Cardiac ventricle fibroblast (primary cell): ENCODE measurements around the gene ENO3. TPM values are rescaled to one million over a fixed set of nuclear protein-coding genes. Genes with fewer than 3 reads are reported as not detected.

Experiments
- total RNA-seq: library from RNA; depleted of rRNA; stranded (reverse); fragments of >200 nt; gene quantifications from 2 replicates; pipeline ENCODE4 v1.2.3, GENCODE V29; 2015

Gene ENO3
- total RNA-seq: 1.00 and 8.8 TPM in 2 replicates

GRCh38 chr17:4950746-4951204 lies at the start of gene ENO3:
TSS of gene ENO3 (plus strand) at chr17:4951119. CDS start at chr17:4951830, 711 bp downstream.

GRCh38 chr17:4903051-4903818 lies 47.7 kb upstream of the ENO3 start, which contains the start of gene CHRNE:
TSS of gene CHRNE (minus strand) at chr17:4903098. CDS start at chr17:4903063, 35 bp downstream.

GRCh38 chr17:4931963-4932362 lies 19.0 kb upstream of the ENO3 start, which contains the start of gene GP1BA:
TSS of gene GP1BA (plus strand) at chr17:4932277. CDS start at chr17:4932605, 328 bp downstream.

DNA sequence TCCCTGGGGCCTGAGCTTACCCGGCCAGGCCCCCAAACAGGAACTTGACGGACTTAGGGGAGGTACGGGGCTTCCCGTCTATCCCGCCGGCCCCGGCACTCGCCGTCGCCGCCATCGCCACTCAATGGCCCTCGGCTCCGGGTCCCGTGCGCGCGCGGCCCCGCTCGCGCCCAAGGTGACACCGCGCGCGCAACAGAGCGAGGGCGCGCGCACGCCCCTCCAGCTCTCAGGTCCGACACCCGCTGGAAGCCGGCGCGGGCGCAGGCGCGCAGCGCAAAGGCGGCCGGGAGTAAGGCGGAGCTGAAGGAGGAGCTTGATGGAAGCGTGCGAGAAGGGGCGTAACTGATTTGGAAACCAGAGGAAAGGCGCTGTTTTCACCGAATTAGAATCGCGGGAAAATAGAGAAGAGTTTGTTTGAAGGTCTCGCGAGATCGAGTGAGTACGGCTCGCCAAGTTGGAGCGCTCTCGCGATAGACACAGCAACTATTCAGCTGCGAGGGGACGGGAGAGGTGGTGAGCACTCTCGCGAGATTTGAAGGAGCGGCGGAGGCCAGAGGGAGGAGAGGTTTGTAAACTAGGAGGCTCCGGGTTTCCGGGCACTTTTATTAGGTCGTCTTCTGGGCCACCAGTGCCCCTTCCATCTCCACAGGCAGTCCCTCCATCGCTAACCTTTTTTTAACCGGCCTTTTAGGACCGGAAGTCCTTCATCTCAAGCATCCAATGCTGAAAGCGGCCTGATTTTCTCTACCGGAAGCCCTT lies 10.9 kb upstream of the ENO3 start, which contains the start of the genes RNF167 and SLC25A11:
TSS of gene RNF167 (plus strand) at position 473 of the 759 bp plus-strand sequence. CDS start 642 bp downstream, outside the sequence.
TSS of gene SLC25A11 (minus strand) at position 251 of the 759 bp plus-strand sequence. CDS start at position 115, 136 bp downstream.

DNA sequence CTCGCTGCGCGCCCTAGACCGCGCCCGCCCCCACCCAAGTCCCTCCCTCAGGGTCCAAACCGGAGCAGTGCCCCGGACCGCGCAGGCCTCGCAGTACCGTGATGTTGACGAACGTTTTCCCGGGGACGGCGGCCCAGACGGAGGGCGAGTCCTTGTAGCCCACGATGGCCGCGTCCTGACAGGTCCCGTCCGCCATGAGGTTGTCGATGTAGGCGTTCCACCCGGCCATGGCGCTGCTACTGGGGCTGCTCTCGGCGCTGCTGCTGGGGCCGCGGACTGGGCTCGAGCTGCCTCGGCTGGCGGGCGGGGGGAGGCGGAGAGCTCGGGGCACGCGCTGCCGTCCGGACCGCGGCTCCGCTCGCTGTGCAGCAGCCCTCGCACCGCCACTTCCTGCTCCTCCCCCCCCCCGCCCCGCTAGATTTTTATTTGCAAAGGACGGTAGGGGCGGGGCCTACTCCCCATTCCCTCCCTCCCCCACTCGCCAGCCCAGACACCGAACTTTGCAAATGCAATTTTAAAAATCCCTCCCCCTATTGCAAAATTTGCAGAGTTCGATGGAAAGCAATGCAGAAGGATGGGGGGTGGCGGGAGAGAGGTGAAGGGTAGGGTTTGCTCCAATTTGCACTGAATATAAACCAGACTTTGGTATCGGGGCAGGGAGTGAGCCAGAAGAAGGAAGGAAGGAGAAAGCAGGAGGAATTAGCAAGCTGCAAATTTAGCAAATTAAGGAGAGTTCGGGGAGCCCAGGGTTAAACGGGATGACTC lies 2.6 kb upstream of the ENO3 start, which contains the start of gene PFN1:
TSS of gene PFN1 (minus strand) at position 365 of the 765 bp plus-strand sequence. CDS start at position 229, 136 bp downstream.

DNA sequence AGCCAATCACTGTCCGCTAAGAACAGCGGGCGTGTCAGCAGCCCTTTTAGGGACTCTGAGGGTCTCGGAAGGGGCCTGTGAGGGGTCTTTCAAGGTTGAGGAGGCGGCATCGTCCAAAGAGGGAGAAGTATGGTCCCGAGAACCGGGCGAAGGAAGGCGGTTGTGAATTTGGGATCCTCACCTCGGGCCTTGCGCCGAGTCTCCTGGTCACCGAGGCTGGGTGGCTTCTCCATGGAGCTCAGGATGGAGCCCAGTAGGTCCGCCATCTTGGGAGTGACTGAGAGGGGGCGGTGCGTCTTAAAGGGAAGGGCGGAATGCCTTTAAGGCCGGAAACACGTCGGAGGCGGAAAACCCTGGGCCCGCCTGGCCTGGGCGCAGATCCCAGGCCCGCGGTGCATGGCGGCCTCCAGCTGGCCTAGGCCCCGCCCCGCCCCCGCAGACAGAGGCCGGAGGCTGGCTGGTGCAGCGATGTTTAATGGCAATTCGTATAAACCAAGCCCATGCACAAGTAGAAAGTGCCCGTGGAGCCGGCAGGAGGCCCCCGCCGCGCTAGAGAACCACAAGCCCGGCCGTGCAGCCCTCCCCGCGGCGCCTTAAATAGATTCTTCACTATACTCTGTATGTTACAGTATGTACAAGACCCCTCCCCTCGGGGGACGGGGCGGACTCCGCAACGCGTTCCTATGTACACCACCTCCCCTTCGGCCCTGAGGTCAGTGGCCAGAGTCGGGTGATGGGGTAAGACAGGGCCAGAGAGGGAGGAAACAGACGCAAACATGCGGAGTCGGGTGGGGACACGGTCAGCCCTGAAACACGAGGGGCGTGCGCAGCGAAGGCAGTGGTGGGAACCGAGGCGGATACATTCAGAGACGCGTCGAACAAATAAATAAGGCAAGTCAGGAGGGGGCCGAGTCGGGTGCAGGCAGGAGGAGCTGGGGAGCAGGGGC lies 16.9 kb downstream of the ENO3 start, which contains the start of gene SPAG7:
TSS of gene SPAG7 (minus strand) at position 279 of the 947 bp plus-strand sequence. CDS start at position 266, 13 bp downstream.

DNA sequence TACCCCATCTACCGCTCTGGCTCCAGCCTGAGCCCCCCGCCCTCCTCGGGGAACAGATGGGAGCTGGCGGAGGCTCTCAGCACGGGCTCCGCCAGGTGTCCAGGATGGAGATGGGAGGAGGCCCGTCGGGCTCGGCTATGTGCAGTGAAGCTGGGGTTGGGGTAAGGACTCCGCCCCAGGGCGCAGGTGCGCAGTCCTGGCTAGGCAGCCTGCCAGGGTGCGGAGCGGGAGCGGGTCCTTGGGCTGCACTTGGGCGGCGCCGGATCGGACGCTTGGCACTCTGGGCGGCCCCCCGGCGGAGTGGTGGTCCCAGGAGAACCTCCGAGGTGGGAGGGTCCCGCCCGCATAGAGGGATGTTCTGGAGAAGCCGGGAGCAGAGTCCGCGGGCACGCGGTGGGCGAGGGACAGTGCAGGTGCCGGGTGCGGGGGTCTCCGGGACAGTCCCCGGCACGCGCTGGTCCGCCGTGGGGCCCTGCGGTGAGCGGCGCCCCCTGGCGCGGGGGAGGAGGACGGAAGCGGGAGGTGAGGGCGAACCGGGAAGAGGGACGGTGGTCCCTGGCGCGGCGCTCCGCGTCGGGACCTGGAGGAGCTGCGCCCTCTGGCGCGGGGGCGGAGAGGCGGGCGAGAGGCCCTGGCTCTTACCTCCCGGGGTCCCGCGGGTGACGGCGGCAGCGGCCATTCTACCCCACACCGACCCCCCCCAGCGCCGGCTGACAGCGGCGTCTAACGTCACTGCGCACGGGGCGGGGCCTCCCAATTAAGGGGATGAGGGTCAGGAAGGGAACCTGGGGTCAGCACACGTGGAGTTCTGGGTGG lies 36.2 kb downstream of the ENO3 start, which contains the start of gene CAMTA2:
TSS of gene CAMTA2 (minus strand) at position 725 of the 816 bp plus-strand sequence. CDS start 1,453 bp downstream, outside the sequence.

DNA sequence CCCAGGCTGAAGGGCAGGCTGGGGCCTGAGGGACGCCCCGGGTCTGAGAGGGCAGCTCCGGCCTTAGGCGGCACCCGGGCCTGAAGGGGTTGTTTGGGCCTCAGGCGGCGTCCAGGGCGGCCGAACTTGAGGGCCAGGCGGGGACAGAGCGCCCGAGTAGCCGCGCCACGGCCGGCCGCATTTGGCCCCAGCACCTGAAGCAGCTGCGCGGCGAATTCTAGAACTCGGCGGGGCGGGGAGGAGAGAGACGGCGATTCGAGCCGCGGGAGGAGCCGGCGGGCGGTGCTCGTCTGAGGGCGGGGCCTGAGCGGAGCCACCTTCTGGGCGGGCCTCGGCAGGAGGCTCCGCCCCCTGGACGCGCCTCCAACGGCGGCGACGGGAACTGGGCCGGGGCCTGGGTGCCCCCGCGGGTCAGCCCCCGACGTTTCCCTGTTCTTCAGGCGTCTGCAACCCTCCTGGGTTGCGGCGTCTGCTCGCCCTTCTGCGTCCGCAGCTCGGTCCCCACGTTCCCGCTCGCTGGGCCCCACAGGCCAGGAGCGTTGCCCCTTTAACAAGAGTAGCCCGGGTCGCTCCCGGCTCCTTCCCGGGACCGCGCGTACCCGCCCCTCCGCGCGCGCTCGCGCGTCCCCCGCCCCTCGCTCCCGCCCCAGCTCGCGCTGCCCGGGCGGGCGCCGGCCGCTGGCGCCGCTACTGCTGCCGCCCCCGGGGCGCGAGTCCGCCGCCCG lies 46.5 kb downstream of the ENO3 start, which contains the start of the genes INCA1 and KIF1C:
TSS of gene INCA1 (minus strand) at position 221 of the 725 bp plus-strand sequence. CDS start 3,085 bp downstream, outside the sequence.
TSS of gene KIF1C (plus strand) at position 649 of the 725 bp plus-strand sequence. CDS start 2,297 bp downstream, outside the sequence.

Other genes starting within 250 kb of the ENO3 start
- gene PELP1, start 247.0 kb upstream of the ENO3 start, total RNA-seq: 20.8 and 25.5 TPM in 2 replicates
- gene ARRB2, start 240.5 kb upstream of the ENO3 start, total RNA-seq: 0.94 and 4.9 TPM in 2 replicates
- gene MED11, start 219.7 kb upstream of the ENO3 start, total RNA-seq: 12.3 and 19.7 TPM in 2 replicates
- 0.44 and 1.4 TPM in 2 replicates for gene ZMYND15, start 211.3 kb upstream of the ENO3 start, total RNA-seq
- gene CXCL16, start 211.2 kb upstream of the ENO3 start, total RNA-seq: 6.5 and 10.0 TPM in 2 replicates
- gene TM4SF5, start 179.2 kb upstream of the ENO3 start, total RNA-seq: not detected in 2 replicates
- 0.94 and 5.2 TPM in 2 replicates for gene VMO1, start 164.8 kb upstream of the ENO3 start, total RNA-seq
- not detected in 2 replicates for gene GLTPD2, start 162.2 kb upstream of the ENO3 start, total RNA-seq
- 84.4 and 101 TPM in 2 replicates for gene PSMB6, start 155.0 kb upstream of the ENO3 start, total RNA-seq
- 24.3 and 25.3 TPM in 2 replicates for gene PLD2, start 144.0 kb upstream of the ENO3 start, total RNA-seq
- 19.1 and 33.9 TPM in 2 replicates for gene MINK1, start 117.8 kb upstream of the ENO3 start, total RNA-seq
- gene C17orf107, start 51.6 kb upstream of the ENO3 start, total RNA-seq: 4.3 and 5.4 TPM in 2 replicates
- gene CHRNE, start 48.0 kb upstream of the ENO3 start, total RNA-seq: 0.31 and 0.54 TPM in 2 replicates
- gene GP1BA, start 18.8 kb upstream of the ENO3 start, total RNA-seq: not detected in 2 replicates
- 33.8 and 39.6 TPM in 2 replicates for gene SLC25A11, start 11.1 kb upstream of the ENO3 start, total RNA-seq
- gene RNF167, start 10.9 kb upstream of the ENO3 start, total RNA-seq: 34.7 and 41.7 TPM in 2 replicates
- 435 and 543 TPM in 2 replicates for gene PFN1, start 2.6 kb upstream of the ENO3 start, total RNA-seq
- gene SPAG7, start 16.7 kb downstream of the ENO3 start, total RNA-seq: 42.2 and 43.9 TPM in 2 replicates
- 11.2 and 16.0 TPM in 2 replicates for gene CAMTA2, start 36.6 kb downstream of the ENO3 start, total RNA-seq
- gene INCA1, start 46.4 kb downstream of the ENO3 start, total RNA-seq: 0.19 and 0.68 TPM in 2 replicates
- 24.5 and 27.6 TPM in 2 replicates for gene KIF1C, start 46.8 kb downstream of the ENO3 start, total RNA-seq
- gene SLC52A1, start 84.3 kb downstream of the ENO3 start, total RNA-seq: not detected in 2 replicates
- 1.00 and 2.2 TPM in 2 replicates for gene ZFP3, start 127.3 kb downstream of the ENO3 start, total RNA-seq
- 2.6 and 5.4 TPM in 2 replicates for gene ZNF232, start 160.8 kb downstream of the ENO3 start, total RNA-seq
- 0.05 TPM in 1 of 2 replicates, not detected in the other for gene USP6, start 164.9 kb downstream of the ENO3 start, total RNA-seq
- gene ZNF594, start 240.7 kb downstream of the ENO3 start, total RNA-seq: 2.3 and 4.3 TPM in 2 replicates